Astrocyte (in vitro differentiated cells and primary cell): ENCODE data around the gene RBM47. TPM values are rescaled to one million over a fixed set of nuclear protein-coding genes. Genes with fewer than 3 reads are reported as not detected.

Experiments
- DNase-seq: peaks from one replicate; pipeline ENCODE4 v3.0.0-alpha.2; 2010; ENCODE audit warnings: low read depth
- FAIRE-seq: peaks from 2 replicates; lab custom pipeline; 2011; peaks lifted over from hg19 to GRCh38; lab: Jason Lieb, UNC
- H2AFZ ChIP-seq: 2 replicates; pipeline ENCODE4 v1.6.0; 2012; ENCODE audit warnings: low read depth, low read length, inconsistent platforms
- H3K27ac ChIP-seq: 2 replicates; pipeline ENCODE4 v1.5.1; 2011; ENCODE audit warnings: low read depth, low read length, inconsistent platforms
- H3K27me3 ChIP-seq: 2 replicates; pipeline ENCODE4 v1.6.0; 2011; ENCODE audit warnings: low read length, inconsistent platforms; ENCODE audit not compliant: insufficient read depth
- H3K36me3 ChIP-seq: 2 replicates; pipeline ENCODE4 v1.5.1; 2011; ENCODE audit warnings: low read length, inconsistent platforms; ENCODE audit not compliant: insufficient read depth
- H3K4me1 ChIP-seq: 2 replicates; pipeline ENCODE4 v1.5.1; 2011; ENCODE audit warnings: low read length, inconsistent platforms; ENCODE audit not compliant: insufficient read depth
- H3K4me2 ChIP-seq: 2 replicates; pipeline ENCODE4 v1.6.0; 2012; ENCODE audit warnings: low read length, inconsistent platforms
- H3K4me3 ChIP-seq: 2 replicates; pipeline ENCODE4 v1.5.1; 2011; ENCODE audit warnings: low read depth, mild to moderate bottlenecking, low read length, inconsistent platforms; ENCODE audit not compliant: insufficient read depth
- H3K79me2 ChIP-seq: 2 replicates; pipeline ENCODE4 v1.6.0; 2012; ENCODE audit warnings: mild to moderate bottlenecking, low read length, inconsistent platforms; ENCODE audit not compliant: insufficient read depth
- H3K9ac ChIP-seq: 2 replicates; pipeline ENCODE4 v1.6.0; 2012; ENCODE audit warnings: mild to moderate bottlenecking, low read length, inconsistent platforms
- H3K9me3 ChIP-seq: 2 replicates; pipeline ENCODE4 v1.5.1; 2012; ENCODE audit warnings: low read depth, mild to moderate bottlenecking, low read length, inconsistent platforms; ENCODE audit not compliant: insufficient read depth
- H4K20me1 ChIP-seq: 2 replicates; pipeline ENCODE4 v1.6.0; 2012; ENCODE audit warnings: low read length, inconsistent platforms; ENCODE audit not compliant: insufficient read depth
- H3K27ac Mint-ChIP-seq: one replicate; pipeline ENCODE4 v1.8.0; 2021; ENCODE audit warnings: mild to moderate bottlenecking, mixed read lengths; ENCODE audit not compliant: unreplicated experiment
- H3K27me3 Mint-ChIP-seq: one replicate; pipeline ENCODE4 v1.8.0; 2021; ENCODE audit warnings: low read depth, mixed read lengths; ENCODE audit not compliant: unreplicated experiment
- H3K36me3 Mint-ChIP-seq: one replicate; pipeline ENCODE4 v1.8.0; 2021; ENCODE audit warnings: low read depth, mixed read lengths; ENCODE audit not compliant: unreplicated experiment
- H3K4me1 Mint-ChIP-seq: one replicate; pipeline ENCODE4 v1.8.0; 2021; ENCODE audit warnings: low read depth, mixed read lengths; ENCODE audit not compliant: unreplicated experiment
- H3K4me3 Mint-ChIP-seq: one replicate; pipeline ENCODE4 v1.8.0; 2021; ENCODE audit warnings: mild to moderate bottlenecking, moderate library complexity, mixed read lengths; ENCODE audit not compliant: unreplicated experiment
- H3K9me3 Mint-ChIP-seq: one replicate; pipeline ENCODE4 v1.8.0; 2021; ENCODE audit warnings: mild to moderate bottlenecking, mixed read lengths; ENCODE audit not compliant: unreplicated experiment
- EZH2 ChIP-seq: IDR thresholded peaks from 2 replicates; pipeline ENCODE4 v1.6.1; 2012; ENCODE audit warnings: mild to moderate bottlenecking, low read length, inconsistent platforms; ENCODE audit not compliant: insufficient read depth
- total RNA-seq: library from RNA; stranded (reverse); gene quantifications from 2 replicates; pipeline ENCODE4 v1.2.1, GENCODE V29; 2021
- TF ChIP-seq, protein P1 (sequence below): IDR thresholded peaks from 2 replicates; pipeline ENCODE4 v1.5.1; 2011; ENCODE audit warnings: low read depth, mild to moderate bottlenecking, inconsistent platforms, low read length, moderate library complexity; ENCODE audit not compliant: insufficient read depth

RBM47 gene
- total RNA-seq, 1 donor from 2014 or later: 2.9 TPM

DNA sequence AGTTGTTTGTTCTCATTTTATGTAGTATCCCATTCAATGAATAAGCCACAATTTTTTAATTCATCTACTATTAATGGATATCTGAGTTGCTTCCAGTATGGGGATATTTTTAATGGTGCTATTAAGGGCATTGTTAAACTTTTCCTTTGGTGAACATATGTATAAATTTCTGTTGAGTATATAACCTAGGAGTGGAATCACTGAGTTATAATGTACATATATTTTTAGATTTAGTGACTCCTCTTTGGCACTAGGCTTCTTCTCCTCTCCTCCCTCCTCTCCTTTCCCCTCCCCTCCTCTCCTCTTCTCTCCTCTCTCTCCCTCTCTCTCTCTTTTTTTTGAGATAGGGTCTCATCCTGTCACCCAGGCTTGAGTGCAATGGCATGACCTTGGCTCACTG lies 26.4 kb downstream of the RBM47 start:
- H3K4me3 Mint-ChIP-seq: no peak overlapping the region
- Histone ChIP-seq H3K9ac (no peak overlapping the region), H3K4me3 (no peak overlapping the region), H2AFZ (no peak overlapping the region), H3K4me2 (no peak overlapping the region), H3K36me3 (no peaks in the 10 kb centered on the region), H3K27me3 (no peaks in the 10 kb centered on the region), H3K79me2 (no peaks in the 10 kb centered on the region), H3K27ac (no peak overlapping the region), H4K20me1 (no peaks in the 10 kb centered on the region), H3K4me1 (no peaks in the 10 kb centered on the region), H3K9me3 (no peaks in the 10 kb centered on the region)
- H3K4me1 Mint-ChIP-seq: no peaks in the 10 kb centered on the region
- FAIRE-seq: no peak
- no peak for TF ChIP-seq EZH2
- TF ChIP-seq, protein P1, sequence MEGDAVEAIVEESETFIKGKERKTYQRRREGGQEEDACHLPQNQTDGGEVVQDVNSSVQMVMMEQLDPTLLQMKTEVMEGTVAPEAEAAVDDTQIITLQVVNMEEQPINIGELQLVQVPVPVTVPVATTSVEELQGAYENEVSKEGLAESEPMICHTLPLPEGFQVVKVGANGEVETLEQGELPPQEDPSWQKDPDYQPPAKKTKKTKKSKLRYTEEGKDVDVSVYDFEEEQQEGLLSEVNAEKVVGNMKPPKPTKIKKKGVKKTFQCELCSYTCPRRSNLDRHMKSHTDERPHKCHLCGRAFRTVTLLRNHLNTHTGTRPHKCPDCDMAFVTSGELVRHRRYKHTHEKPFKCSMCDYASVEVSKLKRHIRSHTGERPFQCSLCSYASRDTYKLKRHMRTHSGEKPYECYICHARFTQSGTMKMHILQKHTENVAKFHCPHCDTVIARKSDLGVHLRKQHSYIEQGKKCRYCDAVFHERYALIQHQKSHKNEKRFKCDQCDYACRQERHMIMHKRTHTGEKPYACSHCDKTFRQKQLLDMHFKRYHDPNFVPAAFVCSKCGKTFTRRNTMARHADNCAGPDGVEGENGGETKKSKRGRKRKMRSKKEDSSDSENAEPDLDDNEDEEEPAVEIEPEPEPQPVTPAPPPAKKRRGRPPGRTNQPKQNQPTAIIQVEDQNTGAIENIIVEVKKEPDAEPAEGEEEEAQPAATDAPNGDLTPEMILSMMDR: no peak
- peaks cover 1% of the 10 kb centered on the region for H3K9me3 Mint-ChIP-seq
- no peak overlapping the region for H3K27ac Mint-ChIP-seq
- no peak for DNase-seq
- no peaks in the 10 kb centered on the region for H3K36me3 Mint-ChIP-seq
- H3K27me3 Mint-ChIP-seq: no peaks in the 10 kb centered on the region

DNA sequence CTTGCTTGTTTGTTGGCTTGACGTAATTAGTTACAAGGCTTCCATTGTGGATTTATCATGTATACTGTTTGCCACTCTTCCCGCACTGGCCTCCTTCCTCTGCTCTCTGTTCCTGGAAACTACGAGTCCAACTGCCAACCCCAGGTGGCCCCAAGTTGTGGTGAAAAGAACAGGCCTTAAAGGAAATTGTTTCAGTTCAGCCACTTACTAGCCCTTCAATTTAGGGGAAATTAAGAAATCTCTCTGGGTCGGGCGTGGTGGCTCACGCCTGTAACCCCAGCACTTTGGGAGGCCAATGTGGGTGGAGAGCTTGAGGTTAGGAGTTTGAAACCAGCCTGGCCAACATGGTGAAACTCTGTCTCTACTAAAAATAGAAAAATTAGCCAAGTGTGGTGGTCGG lies 28.0 kb downstream of the RBM47 start:
- Histone ChIP-seq H3K36me3 (no peaks in the 10 kb centered on the region), H3K27ac (no peak overlapping the region), H3K4me2 (no peak overlapping the region), H3K4me3 (no peak overlapping the region), H3K27me3 (no peaks in the 10 kb centered on the region), H2AFZ (no peak overlapping the region), H3K9me3 (no peaks in the 10 kb centered on the region), H3K9ac (no peak overlapping the region), H3K4me1 (no peaks in the 10 kb centered on the region), H3K79me2 (no peaks in the 10 kb centered on the region), H4K20me1 (no peaks in the 10 kb centered on the region)
- H3K4me3 Mint-ChIP-seq: no peak overlapping the region
- no peak overlapping the region for H3K27ac Mint-ChIP-seq
- FAIRE-seq (no peak), DNase-seq (no peak)
- no peaks in the 10 kb centered on the region for H3K4me1 Mint-ChIP-seq
- H3K27me3 Mint-ChIP-seq: no peaks in the 10 kb centered on the region
- H3K36me3 Mint-ChIP-seq: no peaks in the 10 kb centered on the region
- peaks cover 1% of the 10 kb centered on the region for H3K9me3 Mint-ChIP-seq
- TF ChIP-seq, protein P1: no peak
- TF ChIP-seq EZH2: no peak

DNA sequence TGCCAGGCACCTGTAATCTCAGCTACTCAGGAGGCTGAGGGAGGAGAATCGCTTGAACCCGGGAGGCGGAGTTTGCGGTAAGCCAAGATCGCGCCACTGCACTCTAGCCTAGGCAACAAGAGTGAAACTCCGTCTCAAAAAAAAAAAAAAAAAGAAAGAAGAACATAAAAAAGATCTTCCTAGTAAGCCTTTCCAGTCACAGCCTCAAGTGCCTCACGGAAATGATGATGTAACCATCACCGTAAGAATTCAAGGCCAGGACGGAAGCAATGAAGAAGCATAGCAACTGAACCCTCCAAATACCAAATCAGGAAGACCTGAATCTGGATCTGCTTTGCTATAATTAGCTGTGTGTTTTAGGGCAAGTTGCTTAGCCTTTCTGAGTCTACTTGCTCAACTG lies 28.8 kb downstream of the RBM47 start:
- no peaks in the 10 kb centered on the region for H3K36me3 Mint-ChIP-seq
- FAIRE-seq (no peak), DNase-seq (no peak)
- no peak overlapping the region for H3K27ac Mint-ChIP-seq
- no peak overlapping the region for H3K4me2 ChIP-seq
- no peaks in the 10 kb centered on the region for H3K27me3 ChIP-seq
- no peaks in the 10 kb centered on the region for H3K79me2 ChIP-seq
- no peaks in the 10 kb centered on the region for H3K4me1 Mint-ChIP-seq
- no peaks in the 10 kb centered on the region for H3K9me3 ChIP-seq
- H3K4me3 ChIP-seq: no peak overlapping the region
- H3K27ac ChIP-seq: no peak overlapping the region
- TF ChIP-seq EZH2: no peak
- TF ChIP-seq, protein P1: no peak
- no peak overlapping the region for H3K9ac ChIP-seq
- no peak overlapping the region for H3K4me3 Mint-ChIP-seq
- no peaks in the 10 kb centered on the region for H3K9me3 Mint-ChIP-seq
- no peaks in the 10 kb centered on the region for H3K36me3 ChIP-seq
- no peaks in the 10 kb centered on the region for H4K20me1 ChIP-seq
- H2AFZ ChIP-seq: no peak overlapping the region
- no peaks in the 10 kb centered on the region for H3K4me1 ChIP-seq
- H3K27me3 Mint-ChIP-seq: no peaks in the 10 kb centered on the region
